Tongue (tissue), 2 donors: ENCODE results near the gene AVP. TPM values are rescaled to one million over a fixed set of nuclear protein-coding genes. Genes with fewer than 3 reads are reported as not detected.
"Not testable (repeated sequence)": the region's sequence is repeated elsewhere in the genome, so short reads cannot be mapped to it uniquely, and the experiment has no call there.

Source experiments
- DNase-seq: peaks from one replicate; pipeline ENCODE4 v3.0.0-alpha.2; 2015
- total RNA-seq: library from RNA; depleted of rRNA; stranded (reverse); fragments of >200 nt; gene quantifications from one replicate; pipeline ENCODE4 v1.2.3, GENCODE V29; 2014

AVP gene
- total RNA-seq, 1 donor from 2014 or later = not detected

- no peak for DNase-seq
These were observed 1.3 kb downstream of the AVP start for GRCh38 chr20:3082955-3083952.

- DNase-seq = peak; percentile 14
These were observed 2.1 kb downstream of the AVP start for GRCh38 chr20:3082306-3082951.

DNA sequence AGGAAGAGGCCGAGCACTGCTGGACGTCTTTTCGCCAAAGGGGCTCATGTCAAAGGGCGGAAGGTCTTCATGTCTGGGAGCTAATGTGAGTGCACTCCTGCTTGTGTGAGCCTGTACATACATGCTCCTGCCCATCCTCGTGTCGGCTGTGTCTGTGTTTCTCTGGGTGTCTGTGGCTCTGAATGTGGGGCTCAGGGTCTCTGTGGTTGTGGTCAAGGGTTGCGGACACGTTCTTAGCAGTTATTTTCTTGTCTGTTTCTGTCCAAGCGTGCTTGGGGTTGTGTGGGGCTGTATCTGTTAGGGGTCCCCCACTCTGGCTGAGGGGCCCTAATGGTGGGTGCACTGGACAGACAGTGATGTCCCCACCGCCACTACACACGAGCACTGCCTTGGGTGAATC lies 2.9 kb downstream of the AVP start:
- DNase-seq = no peak

- no peak for DNase-seq
These were observed 3.6 kb downstream of the AVP start for GRCh38 chr20:3080939-3081388.

DNA sequence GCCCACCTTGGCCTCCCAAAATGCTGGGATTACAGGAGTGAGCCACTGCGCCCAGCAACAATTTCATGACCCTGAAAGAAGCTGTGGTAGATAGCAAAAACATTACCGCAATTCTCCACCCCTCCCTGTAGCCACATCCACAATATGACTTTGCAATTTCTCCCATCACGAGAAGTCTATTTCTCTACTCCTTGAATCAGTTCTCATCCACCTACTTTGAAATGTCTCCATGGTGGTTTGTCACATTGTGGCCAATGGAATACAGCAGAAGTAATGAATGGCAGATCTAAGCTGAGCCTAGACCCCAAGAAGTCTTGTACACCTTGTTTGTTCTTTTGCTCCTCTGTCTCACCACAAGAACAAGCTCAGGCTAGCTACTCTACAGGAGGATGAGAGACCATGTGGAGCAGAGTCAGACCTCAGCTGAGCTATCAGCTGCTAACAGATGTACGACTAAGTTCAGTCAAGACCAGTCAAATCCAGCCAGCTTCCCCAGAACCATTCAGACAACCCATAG lies 6.8 kb downstream of the AVP start:
- DNase-seq = no peak

GRCh38 chr20:3075315-3075714 lies 9.2 kb downstream of the AVP start:
- not testable (repeated sequence) for DNase-seq

DNA sequence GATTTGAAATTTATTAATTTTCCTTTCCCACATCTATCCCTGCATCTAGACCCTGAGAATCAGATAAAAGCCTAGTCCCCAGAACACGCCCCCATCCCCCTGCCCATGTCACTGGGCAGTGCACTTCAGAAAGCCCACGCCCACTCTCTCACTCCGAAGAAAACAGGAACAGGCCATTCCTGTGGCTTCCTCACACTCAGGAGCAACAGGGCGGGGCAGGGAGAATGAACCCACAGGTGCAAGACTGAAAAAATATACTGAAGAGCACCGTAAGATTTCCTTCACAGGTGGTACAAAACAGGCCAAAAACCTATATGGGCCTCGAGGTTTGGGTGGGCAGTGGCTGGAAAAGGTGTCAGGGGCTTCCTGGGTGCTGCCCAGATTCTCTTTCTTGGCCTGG lies 9.7 kb downstream of the AVP start:
- no peak for DNase-seq

DNA sequence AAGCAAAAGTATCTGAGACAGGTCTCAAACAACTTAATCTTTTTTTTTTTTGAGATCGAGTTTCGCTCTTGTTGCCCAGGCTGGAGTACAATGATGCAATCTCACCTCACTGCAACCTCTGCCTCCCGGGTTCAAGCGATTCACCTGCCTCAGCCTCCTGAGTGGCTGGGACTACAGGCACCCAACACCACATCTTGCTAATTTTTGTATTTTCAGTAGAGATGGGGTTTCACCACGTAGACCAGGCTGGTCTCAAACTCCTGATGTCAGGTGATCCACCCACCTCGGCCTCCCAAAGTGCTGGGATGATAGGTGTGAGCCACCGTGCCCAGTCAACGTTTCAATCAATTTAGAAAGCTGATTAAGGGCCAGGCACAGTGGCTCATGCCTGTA lies 11.3 kb downstream of the AVP start:
- not testable (repeated sequence) for DNase-seq

DNA sequence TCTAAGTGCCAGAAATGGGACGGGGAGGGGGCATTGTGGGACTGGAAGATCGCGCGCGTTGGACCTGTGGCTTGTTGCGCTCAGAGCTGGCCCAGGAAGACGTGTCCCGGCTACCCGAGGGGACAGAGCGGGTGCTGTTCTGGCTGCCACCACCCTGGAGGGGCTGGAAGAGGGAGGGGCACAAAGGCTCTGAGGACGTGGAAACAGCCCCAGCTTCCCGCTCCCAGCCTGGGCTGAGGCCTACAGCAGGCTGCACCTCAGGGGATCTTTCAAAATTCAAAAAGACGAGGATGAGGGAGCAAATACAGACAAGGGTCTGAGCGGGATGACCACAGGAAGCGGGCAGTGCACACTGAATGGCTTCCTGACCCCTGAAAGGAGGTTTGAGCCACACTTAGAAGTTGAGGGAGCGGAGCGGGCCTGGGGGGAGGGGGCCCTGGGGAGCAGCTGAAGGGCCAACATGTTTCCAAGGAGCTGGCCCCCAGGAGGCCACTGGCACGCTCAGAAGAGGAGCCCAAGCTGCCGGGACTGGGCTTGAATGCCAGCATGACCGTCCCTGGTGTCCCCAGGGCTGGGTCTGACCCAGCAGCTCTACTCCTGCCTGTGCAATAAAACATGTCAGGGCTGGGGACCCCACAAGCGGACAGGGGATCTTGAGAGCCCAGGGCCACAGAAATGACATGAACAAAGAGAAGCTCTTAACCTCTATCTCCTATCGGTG lies 11.8 kb downstream of the AVP start:
- DNase-seq = no peak

DNA sequence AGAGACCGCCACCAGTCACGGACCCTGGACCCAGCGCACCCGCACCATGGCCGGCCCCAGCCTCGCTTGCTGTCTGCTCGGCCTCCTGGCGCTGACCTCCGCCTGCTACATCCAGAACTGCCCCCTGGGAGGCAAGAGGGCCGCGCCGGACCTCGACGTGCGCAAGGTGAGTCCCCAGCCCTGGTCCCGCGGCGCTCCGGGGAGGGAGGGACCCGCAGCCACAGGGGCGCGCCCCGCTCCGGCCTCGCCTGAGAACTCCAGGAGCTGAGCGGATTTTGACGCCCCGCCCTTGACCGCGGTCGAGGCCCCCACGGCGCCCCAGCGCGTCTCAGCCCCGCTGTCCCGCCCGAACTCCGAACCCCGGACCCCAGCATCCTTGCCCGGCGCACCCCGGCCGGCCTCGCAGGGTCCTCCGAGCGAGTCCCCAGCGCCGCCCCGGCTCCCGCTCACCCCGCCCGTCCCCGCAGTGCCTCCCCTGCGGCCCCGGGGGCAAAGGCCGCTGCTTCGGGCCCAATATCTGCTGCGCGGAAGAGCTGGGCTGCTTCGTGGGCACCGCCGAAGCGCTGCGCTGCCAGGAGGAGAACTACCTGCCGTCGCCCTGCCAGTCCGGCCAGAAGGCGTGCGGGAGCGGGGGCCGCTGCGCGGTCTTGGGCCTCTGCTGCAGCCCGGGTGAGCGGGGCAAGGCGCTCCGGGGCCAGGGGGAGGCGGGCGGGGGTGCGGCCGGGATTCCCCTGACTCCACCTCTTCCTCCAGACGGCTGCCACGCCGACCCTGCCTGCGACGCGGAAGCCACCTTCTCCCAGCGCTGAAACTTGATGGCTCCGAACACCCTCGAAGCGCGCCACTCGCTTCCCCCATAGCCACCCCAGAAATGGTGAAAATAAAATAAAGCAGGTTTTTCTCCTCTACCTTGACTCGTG lies 12.7 kb downstream of the AVP start, which contains the start of gene OXT:
OXT (plus strand) TSS at position 11 of the 920 bp plus-strand sequence; CDS start at position 47, 36 bp downstream.
- peak; percentile 38 for DNase-seq

- DNase-seq = no peak
These were observed 13.3 kb downstream of the AVP start for GRCh38 chr20:3071266-3071609.

GRCh38 chr20:3070725-3071124 lies 13.8 kb downstream of the AVP start:
- DNase-seq = no peak

GRCh38 chr20:3068986-3069900 lies 15.3 kb downstream of the AVP start:
- no peak for DNase-seq

DNA sequence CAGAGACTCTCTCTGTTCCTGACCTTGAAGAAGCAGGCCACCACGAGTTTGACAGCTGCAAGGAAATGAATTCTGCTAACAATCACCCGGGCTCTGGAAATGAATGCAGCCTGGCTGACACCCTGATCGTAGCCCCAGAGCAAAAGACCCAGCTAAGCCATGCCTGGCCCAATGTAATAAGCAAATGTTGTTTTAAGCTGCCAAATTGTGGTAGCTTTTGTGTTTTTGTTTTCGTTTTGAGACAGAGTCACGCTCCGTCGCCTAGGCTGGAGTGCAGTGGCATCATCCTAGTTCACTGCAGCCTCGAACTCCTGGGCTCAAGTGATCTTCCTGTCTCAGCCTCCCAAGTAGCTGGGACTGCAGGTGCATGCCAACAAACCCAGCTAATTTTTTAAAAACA lies 16.4 kb downstream of the AVP start:
- DNase-seq = no peak

DNA sequence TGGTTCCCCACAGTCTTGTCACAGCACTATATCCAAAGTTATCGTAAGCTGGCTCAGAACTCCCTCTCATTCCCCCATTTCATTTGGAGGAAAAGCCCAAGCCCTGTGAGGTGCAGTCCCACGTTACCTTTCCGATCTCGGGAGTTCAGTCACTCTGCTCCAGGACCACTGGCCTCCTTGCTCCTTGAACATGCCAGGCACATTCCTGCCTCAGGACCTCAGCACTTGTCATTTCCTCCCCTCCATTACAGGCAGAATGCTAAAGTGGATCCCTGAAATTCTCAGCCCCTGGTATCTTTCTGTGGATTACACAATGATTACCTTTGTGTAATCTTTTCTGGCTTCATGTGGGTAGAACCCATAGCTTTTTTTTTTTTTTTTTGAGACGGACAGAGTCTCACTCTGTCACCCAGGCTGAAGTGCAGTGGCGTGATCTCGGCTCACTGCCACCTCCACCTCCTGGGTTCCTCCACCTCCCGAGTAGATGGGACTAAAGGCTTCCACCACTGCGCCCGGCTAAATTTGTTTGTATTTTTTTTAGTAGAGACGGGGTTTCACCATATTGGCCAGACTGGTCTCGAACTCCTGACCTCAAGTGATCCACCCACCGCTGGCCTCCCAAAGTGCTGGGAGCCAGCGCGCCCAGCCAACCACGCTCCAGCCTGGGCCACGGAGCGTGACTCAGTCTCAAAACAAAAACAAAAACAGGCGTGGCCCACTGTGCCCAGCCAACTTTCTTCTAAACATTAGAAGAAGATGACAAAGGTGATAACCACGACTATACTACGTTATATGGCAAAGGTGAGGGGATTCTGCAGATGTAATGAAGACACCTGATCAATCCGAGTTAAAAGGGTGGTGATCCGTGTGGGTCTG lies 17.1 kb downstream of the AVP start:
- DNase-seq = no peak

GRCh38 chr20:3064119-3064518 lies 20.4 kb downstream of the AVP start:
- not testable (repeated sequence) for DNase-seq

DNA sequence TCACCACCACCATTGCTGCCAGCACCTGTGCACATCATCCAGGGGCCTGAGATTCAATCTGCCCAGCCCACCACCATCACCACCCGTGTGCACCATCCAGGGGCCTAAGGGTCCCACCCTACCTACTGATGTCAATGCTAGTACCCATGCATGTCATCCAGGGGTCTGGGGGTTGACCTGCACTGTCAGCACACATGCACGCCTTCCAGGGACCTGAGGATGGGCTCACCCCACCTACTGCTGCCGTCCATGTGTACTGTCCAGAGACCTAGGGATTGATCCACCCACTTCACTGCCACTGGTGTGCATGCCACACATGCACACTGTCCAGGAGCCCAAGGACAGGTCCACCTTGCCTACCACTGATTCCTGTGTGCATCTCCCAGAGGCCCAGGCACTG lies 25.0 kb downstream of the AVP start:
- no peak for DNase-seq

DNA sequence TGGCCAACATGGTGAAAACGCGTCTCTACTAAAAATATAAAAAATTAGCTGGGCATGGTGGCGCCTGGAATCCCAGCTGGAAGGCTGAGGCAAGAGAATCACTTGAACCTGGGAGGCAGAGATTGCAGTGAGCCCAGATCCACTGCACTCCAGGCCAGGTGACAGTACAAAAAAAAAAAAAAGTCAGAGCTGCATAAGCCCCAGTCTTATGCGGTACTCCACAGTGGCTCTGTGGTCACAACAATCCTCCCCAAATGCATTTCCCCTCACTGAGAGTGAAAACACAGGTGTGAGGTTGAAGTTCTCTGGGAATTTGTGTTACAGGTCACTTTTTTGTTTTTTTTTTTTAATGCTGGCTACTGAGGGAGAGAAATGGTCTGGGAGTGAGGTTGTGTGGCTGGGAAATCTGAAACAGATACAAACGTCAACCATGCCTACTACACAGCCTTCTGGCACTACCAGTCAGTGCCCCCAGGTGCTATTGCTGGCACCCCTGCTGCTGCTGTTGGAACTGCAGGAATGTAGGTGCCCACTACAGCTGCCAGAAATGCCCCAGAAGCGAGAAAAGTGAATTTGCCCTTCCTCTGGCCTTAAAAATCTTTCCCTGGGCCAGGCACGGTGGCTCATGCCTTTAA lies 33.0 kb downstream of the AVP start:
- DNase-seq = no peak
